ENCODE results near the gene FAM13A.
"Not testable (repeated sequence)": the region's sequence is repeated elsewhere in the genome, so short reads cannot be mapped to it uniquely, and the experiment has no call there.

Gene FAM13A

GRCh38 chr4:88999392-88999930, 57.5 kb downstream of the FAM13A start:
- DNase-seq (ENCODE audit: low read depth, low spot score): no peak

GRCh38 chr4:88998891-88999290, 58.1 kb downstream of the FAM13A start:
- no peak for DNase-seq (ENCODE audit: low read depth, low spot score)

GRCh38 chr4:88998001-88998400, 59.0 kb downstream of the FAM13A start:
- DNase-seq (ENCODE audit: low read depth, low spot score): no peak

GRCh38 chr4:88995874-88996273, 61.1 kb downstream of the FAM13A start:
- DNase-seq (ENCODE audit: low read depth, low spot score): no peak

- not testable (repeated sequence) for DNase-seq (ENCODE audit: low read depth, low spot score)
Observed at GRCh38 chr4:88995257-88995656, 61.7 kb downstream of the FAM13A start.

GRCh38 chr4:88993246-88993645, 63.7 kb downstream of the FAM13A start:
- no peak for DNase-seq (ENCODE audit: low read depth, low spot score)

- DNase-seq (ENCODE audit: low read depth, low spot score): no peak
Observed at GRCh38 chr4:88991746-88992145, 65.2 kb downstream of the FAM13A start.

GRCh38 chr4:88989990-88990389, 67.0 kb downstream of the FAM13A start:
- DNase-seq (ENCODE audit: low read depth, low spot score): no peak

- no peak for DNase-seq (ENCODE audit: low read depth, low spot score)
Observed at GRCh38 chr4:88985088-88985773, 71.8 kb downstream of the FAM13A start.

- DNase-seq (ENCODE audit: low read depth, low spot score): no peak
Observed at GRCh38 chr4:88982757-88983156, 74.2 kb downstream of the FAM13A start.

- DNase-seq (ENCODE audit: low read depth, low spot score): no peak
Observed at GRCh38 chr4:88981993-88982392, 75.0 kb downstream of the FAM13A start.

- no peak for DNase-seq (ENCODE audit: low read depth, low spot score)
Observed at GRCh38 chr4:88981556-88981955, 75.4 kb downstream of the FAM13A start.

- DNase-seq (ENCODE audit: low read depth, low spot score): no peak
Observed at GRCh38 chr4:88979276-88979675, 77.7 kb downstream of the FAM13A start.

GRCh38 chr4:88976775-88977035, 80.3 kb downstream of the FAM13A start:
- no peak for DNase-seq (ENCODE audit: low read depth, low spot score)

- DNase-seq (ENCODE audit: low read depth, low spot score): no peak
Observed at GRCh38 chr4:88975958-88976774, 80.8 kb downstream of the FAM13A start.

GRCh38 chr4:88971536-88971935, 85.4 kb downstream of the FAM13A start:
- DNase-seq (ENCODE audit: low read depth, low spot score): no peak

GRCh38 chr4:88969746-88970145, 87.2 kb downstream of the FAM13A start:
- DNase-seq (ENCODE audit: low read depth, low spot score): no peak

GRCh38 chr4:88969271-88969670, 87.7 kb downstream of the FAM13A start:
- no peak for DNase-seq (ENCODE audit: low read depth, low spot score)

- DNase-seq (ENCODE audit: low read depth, low spot score): no peak
Observed at GRCh38 chr4:88967883-88968331, 89.1 kb downstream of the FAM13A start.

GRCh38 chr4:88965053-88965452, 91.9 kb downstream of the FAM13A start:
- no peak for DNase-seq (ENCODE audit: low read depth, low spot score)

GRCh38 chr4:88964450-88964849, 92.5 kb downstream of the FAM13A start:
- no peak for DNase-seq (ENCODE audit: low read depth, low spot score)

- DNase-seq (ENCODE audit: low read depth, low spot score): no peak
Observed at GRCh38 chr4:88963817-88964216, 93.2 kb downstream of the FAM13A start.

- DNase-seq (ENCODE audit: low read depth, low spot score): no peak
Observed at GRCh38 chr4:88962396-88962795, 94.6 kb downstream of the FAM13A start.

All from iPS DF 19.7 (cell line).